ENCODE data around the gene AOPEP. TPM values are rescaled to one million over a fixed set of nuclear protein-coding genes. Genes with fewer than 3 reads are reported as not detected.

AOPEP gene
- total and polyA plus RNA-seq, 2 of the 13 experiments (the other 11 are each of a cell fraction or from before 2014, with no cell fraction given): 22.2 to 41.6 TPM

GRCh38 chr9:95024097-95024671 is 297.7 kb downstream of the AOPEP start (continued):
- TF ChIP-seq HIC2 (CRISPR knock-in tag; IDR thresholded peaks at IDR 0.05; ENCODE audit: low read depth) (no peak), ZNF879 (CRISPR knock-in tag; IDR thresholded peaks at IDR 0.05) (no peak), SP2 (CRISPR knock-in tag; IDR thresholded peaks at IDR 0.05) (no peak), TCF7 (IDR thresholded peaks at IDR 0.05; ENCODE audit: low read depth) (no peak), TFE3 (CRISPR knock-in tag; IDR thresholded peaks at IDR 0.05) (peak; percentile 20; the same call in 1 of the 2 replicates), SKI (IDR thresholded peaks at IDR 0.05; ENCODE audit: partially characterized antibody) (no peak), GTF2F1 (IDR thresholded peaks at IDR 0.05; ENCODE audit: low read length) (no peak), FOXP4 (CRISPR knock-in tag; IDR thresholded peaks at IDR 0.05) (peak; percentile 62), ZNF644 (CRISPR knock-in tag; IDR thresholded peaks at IDR 0.05; ENCODE audit: low read depth) (peak; percentile 86), REL (CRISPR knock-in tag; conservative IDR thresholded peaks at IDR 0.05) (no peak), POLR2A (IDR thresholded peaks at IDR 0.05; ENCODE audit: insufficient read depth in 1 of 2, low read depth in 2 of 2, low read length in 2 of 2) (peak; percentile 59 to 81), SAFB2 (CRISPR knock-in tag; IDR thresholded peaks at IDR 0.05; ENCODE audit: borderline replicate concordance, low read depth) (no peak), AHDC1 (CRISPR knock-in tag; IDR thresholded peaks at IDR 0.05; ENCODE audit: borderline replicate concordance) (peak; percentile 61; the same call in 1 of the 2 replicates), ZNF333 (CRISPR knock-in tag; IDR thresholded peaks at IDR 0.05; ENCODE audit: borderline replicate concordance) (no peak), SETDB1 (CRISPR knock-in tag; IDR thresholded peaks at IDR 0.05; ENCODE audit: borderline replicate concordance) (no peak), RCOR2 (CRISPR knock-in tag; IDR thresholded peaks at IDR 0.05) (no peak), SNAI1 (CRISPR knock-in tag; IDR thresholded peaks at IDR 0.05; ENCODE audit: borderline replicate concordance) (no peak), RFX5 (IDR thresholded peaks at IDR 0.05; ENCODE audit: low read depth, low read length) (no peak)
- TF ChIP-seq, protein P1, sequence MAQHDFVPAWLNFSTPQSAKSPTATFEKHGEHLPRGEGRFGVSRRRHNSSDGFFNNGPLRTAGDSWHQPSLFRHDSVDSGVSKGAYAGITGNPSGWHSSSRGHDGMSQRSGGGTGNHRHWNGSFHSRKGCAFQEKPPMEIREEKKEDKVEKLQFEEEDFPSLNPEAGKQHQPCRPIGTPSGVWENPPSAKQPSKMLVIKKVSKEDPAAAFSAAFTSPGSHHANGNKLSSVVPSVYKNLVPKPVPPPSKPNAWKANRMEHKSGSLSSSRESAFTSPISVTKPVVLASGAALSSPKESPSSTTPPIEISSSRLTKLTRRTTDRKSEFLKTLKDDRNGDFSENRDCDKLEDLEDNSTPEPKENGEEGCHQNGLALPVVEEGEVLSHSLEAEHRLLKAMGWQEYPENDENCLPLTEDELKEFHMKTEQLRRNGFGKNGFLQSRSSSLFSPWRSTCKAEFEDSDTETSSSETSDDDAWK (CRISPR knock-in tag; IDR thresholded peaks at IDR 0.05): no peak
